BE2C (cell line): ENCODE results near the gene ZNF81.

Experiments
- DNase-seq: peaks from one replicate; pipeline ENCODE4 v3.0.0-alpha.2; 2020
- H3K27me3 ChIP-seq: fragments of 250-450 bp; sonication (Bioruptor Pico); 2 replicates; pipeline ENCODE4 v1.5.1; 2020; ENCODE audit warnings: mild to moderate bottlenecking
- H3K36me3 ChIP-seq: fragments of 250-450 bp; sonication (Bioruptor Pico); 2 replicates; pipeline ENCODE4 v1.5.1; 2020; ENCODE audit warnings: mild to moderate bottlenecking
- H3K4me1 ChIP-seq: fragments of 250-450 bp; sonication (Bioruptor Pico); 2 replicates; pipeline ENCODE4 v1.5.1; 2020
- H3K4me3 ChIP-seq: 2 replicates; pipeline ENCODE4 v1.5.1; 2011; ENCODE audit warnings: low read depth, low read length
- H3K9me3 ChIP-seq: fragments of 250-450 bp; sonication (Bioruptor Pico); 2 replicates; pipeline ENCODE4 v1.5.1; 2020
- TF ChIP-seq, protein P1 (sequence below): IDR thresholded peaks from 2 replicates; pipeline ENCODE4 v1.5.1; 2012; ENCODE audit warnings: mild to moderate bottlenecking, low read depth, low read length

ZNF81 gene

GRCh38 chrX:47815901-47816845 lies 20.5 kb upstream of the ZNF81 start:
- no peak for DNase-seq
- no peaks in the 10 kb centered on the region for H3K36me3 ChIP-seq
- H3K4me3 ChIP-seq, result no peak overlapping the region

DNA sequence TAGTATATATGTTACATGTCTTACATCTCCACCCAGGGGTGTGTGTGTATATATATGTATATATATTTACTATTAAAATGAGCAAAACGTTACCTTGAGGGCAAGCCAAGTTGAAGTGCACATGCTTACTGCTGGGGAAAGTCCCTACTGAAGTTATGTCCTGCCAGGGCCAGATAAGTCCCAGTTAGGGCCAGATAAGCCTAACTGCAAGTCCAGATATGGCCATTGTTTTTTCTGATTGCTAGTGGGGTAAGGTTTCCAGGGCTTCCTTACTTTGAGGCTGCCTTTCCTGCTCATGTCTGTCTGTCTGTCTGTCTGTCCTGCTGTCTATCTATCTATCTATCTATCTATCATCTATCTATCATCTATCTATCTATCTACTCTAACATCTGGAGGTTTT lies 19.3 kb upstream of the ZNF81 start:
- Histone ChIP-seq H3K9me3 (no peaks in the 10 kb centered on the region), H3K27me3 (no peaks in the 10 kb centered on the region), H3K4me3 (no peak overlapping the region), H3K36me3 (no peaks in the 10 kb centered on the region), H3K4me1 (no peaks in the 10 kb centered on the region)
- DNase-seq, result no peak
- TF ChIP-seq, protein P1, sequence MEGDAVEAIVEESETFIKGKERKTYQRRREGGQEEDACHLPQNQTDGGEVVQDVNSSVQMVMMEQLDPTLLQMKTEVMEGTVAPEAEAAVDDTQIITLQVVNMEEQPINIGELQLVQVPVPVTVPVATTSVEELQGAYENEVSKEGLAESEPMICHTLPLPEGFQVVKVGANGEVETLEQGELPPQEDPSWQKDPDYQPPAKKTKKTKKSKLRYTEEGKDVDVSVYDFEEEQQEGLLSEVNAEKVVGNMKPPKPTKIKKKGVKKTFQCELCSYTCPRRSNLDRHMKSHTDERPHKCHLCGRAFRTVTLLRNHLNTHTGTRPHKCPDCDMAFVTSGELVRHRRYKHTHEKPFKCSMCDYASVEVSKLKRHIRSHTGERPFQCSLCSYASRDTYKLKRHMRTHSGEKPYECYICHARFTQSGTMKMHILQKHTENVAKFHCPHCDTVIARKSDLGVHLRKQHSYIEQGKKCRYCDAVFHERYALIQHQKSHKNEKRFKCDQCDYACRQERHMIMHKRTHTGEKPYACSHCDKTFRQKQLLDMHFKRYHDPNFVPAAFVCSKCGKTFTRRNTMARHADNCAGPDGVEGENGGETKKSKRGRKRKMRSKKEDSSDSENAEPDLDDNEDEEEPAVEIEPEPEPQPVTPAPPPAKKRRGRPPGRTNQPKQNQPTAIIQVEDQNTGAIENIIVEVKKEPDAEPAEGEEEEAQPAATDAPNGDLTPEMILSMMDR, result no peak

More at GRCh38 chrX:47815901-47816845, 20.5 kb upstream of the ZNF81 start:
- H3K27me3 ChIP-seq, result no peaks in the 10 kb centered on the region
- H3K4me1 ChIP-seq, result no peaks in the 10 kb centered on the region
- TF ChIP-seq, protein P1, result no peak
- H3K9me3 ChIP-seq, result no peaks in the 10 kb centered on the region

DNA sequence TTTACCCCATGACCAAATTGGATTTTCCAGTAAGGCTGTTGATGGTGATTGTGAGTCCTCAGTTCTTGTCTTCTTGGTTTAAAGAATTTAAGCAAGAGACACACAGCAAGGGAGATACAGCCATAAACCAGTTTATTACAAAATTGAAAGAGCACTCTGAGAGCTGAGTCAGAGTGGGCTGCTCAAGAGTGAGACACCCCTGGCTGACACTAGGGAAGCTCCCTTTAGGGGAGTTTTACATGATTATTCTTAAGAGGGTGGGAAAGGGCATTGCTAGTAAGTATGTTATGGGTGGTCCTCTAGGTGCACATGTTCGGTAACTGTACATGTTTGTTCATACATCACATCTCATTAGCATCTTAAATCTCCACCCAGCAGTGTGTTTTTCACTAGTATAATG lies 18.8 kb upstream of the ZNF81 start:
- no peaks in the 10 kb centered on the region for H3K9me3 ChIP-seq

DNA sequence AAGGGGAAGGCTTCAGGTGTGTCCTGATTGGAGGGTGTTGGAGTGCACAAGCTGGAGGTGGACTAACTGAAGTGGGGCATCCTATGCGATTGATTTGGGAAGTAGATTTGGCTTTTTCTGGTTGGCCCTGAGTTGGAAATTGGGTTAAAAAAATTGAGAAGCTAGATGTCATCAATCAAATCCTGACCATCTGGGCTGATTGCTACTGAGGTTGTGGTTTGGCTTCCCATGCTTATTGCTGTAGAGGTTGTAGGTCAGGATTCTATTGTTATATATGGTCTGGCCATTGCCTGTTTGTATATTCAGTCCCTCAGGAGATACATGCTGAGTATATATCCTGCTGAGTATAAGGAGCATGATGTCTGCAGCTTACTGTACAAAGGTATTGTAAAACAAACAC lies 7.7 kb upstream of the ZNF81 start:
- DNase-seq, result no peak
- H3K36me3 ChIP-seq, result no peaks in the 10 kb centered on the region
- no peak overlapping the region for H3K4me3 ChIP-seq
- no peaks in the 10 kb centered on the region for H3K27me3 ChIP-seq
- H3K9me3 ChIP-seq, result no peaks in the 10 kb centered on the region
- TF ChIP-seq, protein P1, result no peak
- no peaks in the 10 kb centered on the region for H3K4me1 ChIP-seq

More for the DNA sequence above, 18.8 kb upstream of the ZNF81 start:
- Histone ChIP-seq H3K4me3 (no peak overlapping the region), H3K4me1 (no peaks in the 10 kb centered on the region), H3K36me3 (no peaks in the 10 kb centered on the region), H3K27me3 (no peaks in the 10 kb centered on the region)
- TF ChIP-seq, protein P1, result no peak
- no peak for DNase-seq

GRCh38 chrX:47831788-47832187 lies 4.9 kb upstream of the ZNF81 start:
- Histone ChIP-seq H3K9me3 (no peaks in the 10 kb centered on the region), H3K27me3 (no peaks in the 10 kb centered on the region), H3K4me1 (no peaks in the 10 kb centered on the region), H3K4me3 (no peak overlapping the region), H3K36me3 (no peaks in the 10 kb centered on the region)
- TF ChIP-seq, protein P1, result peak; percentile 79
- peak; percentile 57 for DNase-seq

GRCh38 chrX:47838361-47838760 lies 1.7 kb downstream of the ZNF81 start:
- no peak for DNase-seq
- TF ChIP-seq, protein P1, result no peak
- no peaks in the 10 kb centered on the region for H3K27me3 ChIP-seq
- H3K36me3 ChIP-seq, result no peaks in the 10 kb centered on the region
- H3K4me3 ChIP-seq, result no peak overlapping the region
- H3K4me1 ChIP-seq, result no peaks in the 10 kb centered on the region
- no peaks in the 10 kb centered on the region for H3K9me3 ChIP-seq
